Heart right ventricle (tissue), 16 donors: ENCODE results near the gene BMAL1. TPM values are rescaled to one million over a fixed set of nuclear protein-coding genes. Genes with fewer than 3 reads are reported as not detected.

Experiments used
- ATAC-seq, 8 donors: fragments of 200-7000 bp; cut with Tn5 transposase; one replicate each; pipeline ENCODE4 v1.9.1; 2020; ENCODE audit warnings: mild to moderate bottlenecking in 8 of 8, moderate library complexity in 8 of 8, moderate number of reproducible peaks in 1 of 8
- DNase-seq, 2 donors: peaks; one replicate each; pipeline ENCODE4 v3.0.0-alpha.2; 2020
- H3K27ac ChIP-seq, 10 donors: fragments of 200-600 bp; sonication (generic) in 2 of 10; one replicate each; pipeline versions ENCODE4 v1.5.0 to v1.8.0; 2020 to 2022; ENCODE audit warnings: mild to moderate bottlenecking in 3 of 10
- H3K27me3 ChIP-seq, 7 donors: fragments of 200-600 bp; one replicate each; pipeline ENCODE4 v1.8.0; 2021 to 2022; ENCODE audit warnings: mild to moderate bottlenecking in 2 of 7
- H3K36me3 ChIP-seq, 9 donors: fragments of 200-600 bp; sonication (generic) in 1 of 9; one replicate each; pipeline versions ENCODE4 v1.5.0 to v1.8.0; 2020 to 2022; ENCODE audit warnings: mild to moderate bottlenecking in 2 of 9
- H3K4me1 ChIP-seq, 9 donors: fragments of 200-600 bp; sonication (generic) in 1 of 9; one replicate each; pipeline versions ENCODE4 v1.5.0 to v1.8.0; 2020 to 2022; ENCODE audit warnings: mild to moderate bottlenecking in 4 of 9
- H3K4me3 ChIP-seq, 10 donors: fragments of 200-600 bp; sonication (generic) in 2 of 10; one replicate each; pipeline versions ENCODE4 v1.5.0 to v1.8.0; 2020 to 2022; ENCODE audit warnings: mild to moderate bottlenecking in 7 of 10, moderate library complexity in 2 of 10
- H3K9me3 ChIP-seq, 11 donors: fragments of 200-600 bp in 10 of 11; sonication (generic) in 2 of 11; one replicate each; pipeline versions ENCODE4 v1.5.0 to v1.8.0; 2013 to 2022; ENCODE audit warnings: mild to moderate bottlenecking in 2 of 11, control low read depth in 1 of 11, moderate library complexity in 1 of 11
- CTCF ChIP-seq, 9 donors: fragments of 200-600 bp; sonication (generic) in 2 of 9; IDR thresholded peaks; one replicate each; pipeline versions ENCODE4 v1.5.0 to v1.8.0; 2021 to 2022; ENCODE audit warnings: antibody characterized with exemption in 9 of 9, mild to moderate bottlenecking in 5 of 9, moderate library complexity in 1 of 9
- WGBS, 2 donors: extraction: QIAGEN DNeasy Blood & Tissue Kit; methylation state at CpG; one replicate each; pipeline ENCODE4 v1.1.7; 2013; ENCODE audit warnings: inconsistent platforms in 1 of 2; 5-methylcytosine and 5-hydroxymethylcytosine counted together
- intact Hi-C, 10 donors: fragments of 100-400 bp; cut with DNase I; formaldehyde crosslinking; loops; one replicate each; pipeline versions ENCODE4 v1.11.1 to v1.14.2; 2022
- polyA plus RNA-seq, 2 donors: library from polyadenylated mRNA; stranded (reverse); fragments of 200-250 nt; gene quantifications; one replicate each; pipeline ENCODE4 v1.2.3, GENCODE V29; 2013
- total RNA-seq, 10 donors: library from RNA; stranded (reverse); fragmentation: NEBNext Ultra II Directional in 3 of 10; extraction: Animal tissue kit (Norgen Biotek cat#: 25700) in 3 of 10; gene quantifications; one replicate each; pipeline versions ENCODE4 v1.2.1 to v1.2.4, GENCODE V29; 2021 to 2023
- donor health status: Arrhythmogenic right ventricular cardiomyopathy.
- donor health status: ischemic (EF 13 %, LVEDD 7.1; RV severe dilation, severe dysfunction).
- donor health status: healthy with polysubstance abuse.
- donor health status: DM: no; HTN: yes; CAD: no.
- donor health status: DM: no; HTN: no; CAD: no.
- donor health status: ischemic (EF 25% LVEDD 6.9; RV normal size, moderate dysfunction).
- donor health status: ischemic (EF 25% LVEDD 5.7; RV mildly dilated, moderate dysfunction).
- donor health status: healthy.
- donor health status: DM: yes; HTN: yes; CAD: no.
- donor health status: Ischemic cardiomyopathy.
- donor health status: ischemic (EF 35%, LVEDD 5.7; RV mildly dilated, moderate dysfunction).
- donor health status: nonischemic (EF 11% LVEDD 7.7; RV severe dilation, severe dysfunction).
- donor health status: DM: yes; HTN: yes; CAD: no.
- donor health status: PGD.
- donor health status: ischemic (EF 29% LVEDD 5.4; RV normal size, mild dysfunction).
- donor health status: nonischemic (EF 23%, LVEDD 6.1; RV moderate dilation, normal function).

Gene BMAL1
- total and polyA plus RNA-seq, 12 donors, result 2.9 to 19.9 (median 10.2) TPM

DNA sequence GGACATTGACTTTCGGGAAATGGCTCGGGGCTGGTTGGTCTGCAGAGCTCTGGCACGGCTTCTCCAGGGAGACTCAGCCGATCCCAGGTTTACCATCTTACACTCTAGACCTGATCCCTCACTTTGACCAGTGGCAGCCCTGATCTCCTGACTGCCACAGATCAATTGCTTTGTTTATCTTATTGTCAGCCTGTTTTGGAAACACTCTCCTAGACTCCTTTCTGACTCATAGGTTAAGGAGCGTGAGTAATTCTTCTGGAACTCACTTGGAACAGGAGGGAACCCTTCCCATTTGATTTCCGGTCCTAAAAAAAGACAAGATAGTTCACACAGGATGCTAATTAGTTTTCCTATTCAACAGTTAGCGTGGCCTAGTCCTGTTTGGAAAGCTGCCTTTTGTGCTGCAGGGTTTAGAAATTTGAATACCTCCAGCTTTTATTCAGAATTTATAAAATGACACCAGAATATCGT is 16.0 kb upstream of the BMAL1 start:
- no peaks in the 10 kb centered on the region for H3K9me3 ChIP-seq
- ATAC-seq (peak; percentile 81 to 95 (median 88)), DNase-seq (peak in 1 of 2 donors; percentile 8)
- 32 to 55% methylated on average over 8 of the region's 8 CpGs for WGBS, 2 donors
- H3K27ac ChIP-seq, result peak overlapping the region; percentile 10 to 84 (median 78)
- peaks cover 0 to 32% (median 27%) of the 10 kb centered on the region in 9 donors for H3K4me1 ChIP-seq
- H3K4me3 ChIP-seq, result no peak overlapping the region
- no peaks in the 10 kb centered on the region for H3K36me3 ChIP-seq
- TF ChIP-seq CTCF (IDR thresholded peaks at IDR 0.05), result no peak
- peaks cover 0 to 6% (median 0%) of the 10 kb centered on the region in 7 donors for H3K27me3 ChIP-seq
- intact Hi-C loops, result loop anchor here in 1 of 10 donors (1.0 kb wide), 1 partner anchor 16 kb away; the partner anchor contains the start of gene BMAL1

GRCh38 chr11:13262096-13262495 is 15.5 kb upstream of the BMAL1 start:
- ATAC-seq (peak in 1 of 8 donors; percentile 15), DNase-seq (no peak)
- H3K9me3 ChIP-seq, result no peaks in the 10 kb centered on the region
- peaks cover 0 to 6% (median 0%) of the 10 kb centered on the region in 7 donors for H3K27me3 ChIP-seq
- TF ChIP-seq CTCF (IDR thresholded peaks at IDR 0.05), result no peak
- WGBS, 2 donors, result 52 to 66% methylated on average over 3 of the region's 3 CpGs
- peak overlapping the region in 8 of 10 donors; percentile 71 to 84 (median 78) for H3K27ac ChIP-seq
- peaks cover 0 to 32% (median 27%) of the 10 kb centered on the region in 9 donors for H3K4me1 ChIP-seq
- intact Hi-C loops, result loop anchor here in 1 of 10 donors (1.0 kb wide), 1 partner anchor 15 kb away; the partner anchor contains the start of gene BMAL1
- no peak overlapping the region for H3K4me3 ChIP-seq
- no peaks in the 10 kb centered on the region for H3K36me3 ChIP-seq

DNA sequence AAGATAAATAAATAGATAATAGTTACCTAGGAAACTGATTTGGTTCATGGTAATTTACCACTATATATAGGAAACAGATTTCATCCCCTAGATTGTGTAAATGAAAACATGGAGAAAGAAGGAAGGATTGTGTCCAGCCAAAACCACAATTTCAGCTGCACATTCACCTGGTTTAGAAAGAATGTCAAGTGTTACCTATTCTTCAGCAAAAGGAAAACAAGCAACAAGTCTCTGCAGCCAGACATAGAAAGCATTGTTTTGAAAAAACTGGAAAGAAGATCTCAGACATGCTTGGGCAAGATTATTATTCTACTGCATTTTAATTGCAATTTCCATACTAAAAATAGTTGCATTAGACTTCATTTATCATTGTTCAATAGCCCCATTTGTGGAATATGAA is 8.8 kb upstream of the BMAL1 start:
- no peaks in the 10 kb centered on the region for H3K4me1 ChIP-seq
- ATAC-seq, result no peak
- intact Hi-C loops, result no loop called here
- no peak overlapping the region for H3K27ac ChIP-seq
- H3K36me3 ChIP-seq, result no peaks in the 10 kb centered on the region
- DNase-seq, result no peak
- H3K4me3 ChIP-seq, result no peak overlapping the region
- no peak for TF ChIP-seq CTCF (IDR thresholded peaks at IDR 0.05)
- H3K27me3 ChIP-seq, result peaks cover 0 to 18% (median 0%) of the 10 kb centered on the region in 7 donors
- no peaks in the 10 kb centered on the region for H3K9me3 ChIP-seq

DNA sequence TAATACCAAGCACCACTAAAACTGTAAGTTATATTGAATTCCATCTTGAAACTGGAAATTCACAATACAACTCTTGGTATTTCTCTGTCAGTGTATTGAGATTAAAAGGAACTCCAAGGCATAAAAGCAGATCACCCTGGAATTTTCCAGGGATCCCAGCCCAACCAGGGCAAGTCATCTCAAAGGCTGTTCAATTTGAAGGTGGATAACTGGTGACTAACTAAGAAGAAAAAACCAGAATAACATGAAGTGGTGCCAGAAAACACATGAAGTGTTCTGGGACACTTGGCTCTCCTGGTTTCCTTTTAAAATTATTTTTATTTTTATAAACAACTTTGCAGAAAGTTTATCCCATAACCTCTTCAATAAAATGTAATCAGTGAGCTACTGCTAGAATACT is 7.8 kb upstream of the BMAL1 start:
- H3K4me1 ChIP-seq, result no peaks in the 10 kb centered on the region
- no peaks in the 10 kb centered on the region for H3K9me3 ChIP-seq
- no peak overlapping the region for H3K4me3 ChIP-seq
- no peak overlapping the region for H3K27ac ChIP-seq
- ATAC-seq, result no peak
- DNase-seq, result no peak
- H3K27me3 ChIP-seq, result peaks cover 0 to 28% (median 0%) of the 10 kb centered on the region in 7 donors
- intact Hi-C loops, result loop anchor here in 1 of 10 donors (10.0 kb wide), 1 partner anchor 75 kb away; no protein-coding TSS in a partner anchor
- no peak for TF ChIP-seq CTCF (IDR thresholded peaks at IDR 0.05)
- H3K36me3 ChIP-seq, result no peaks in the 10 kb centered on the region
